A549 (cell line): Measurements from ENCODE around the gene USP54.

Source experiments
- CEBPB ChIP-seq, 2 experiments: fragments of >200 bp in 1 of 2; sonication (Bioruptor Twin) in 1 of 2; formaldehyde crosslinking in 1 of 2; IDR thresholded peaks; 2 replicates each; pipeline ENCODE4 v1.6.1; 2012 to 2016
- CHD2 ChIP-seq: fragments of 150-350 bp; IDR thresholded peaks from 2 replicates; pipeline ENCODE4 v1.6.1; 2014; ENCODE audit warnings: low read length; ENCODE audit not compliant: partially characterized antibody
- CTCF ChIP-seq: fragments of >200 bp; sonication (Bioruptor Twin); formaldehyde crosslinking; IDR thresholded peaks from 3 replicates; pipeline ENCODE4 v1.5.1; 2016
- EP300 ChIP-seq, 2 experiments: fragments of >200 bp; sonication (Bioruptor Twin); formaldehyde crosslinking; IDR thresholded peaks; 2 replicates in 1 of 2; 3 replicates in 1 of 2; pipeline ENCODE4 v1.6.1; 2016 to 2017
- NFE2L2 ChIP-seq: fragments of 150-350 bp; conservative IDR thresholded peaks from 2 replicates; pipeline ENCODE4 v1.6.1; 2014; ENCODE audit warnings: low read length
- PBX3 ChIP-seq: IDR thresholded peaks from 2 replicates; pipeline ENCODE4 v1.6.1; 2012
- POLR2A ChIP-seq: IDR thresholded peaks from 2 replicates; pipeline ENCODE4 v1.6.1; 2012; ENCODE audit warnings: mild to moderate bottlenecking, low read length
- POLR2AphosphoS2 ChIP-seq: conservative IDR thresholded peaks from 2 replicates; pipeline ENCODE4 v1.6.1; 2012; ENCODE audit warnings: low read length, improper control_type of control experiment, inconsistent platforms
- REST ChIP-seq: fragments of 200-600 bp; sonication (generic); IDR thresholded peaks from 2 replicates; pipeline ENCODE4 v1.6.1; 2016; ENCODE audit warnings: antibody characterized with exemption, mild to moderate bottlenecking, moderate library complexity
- SMC3 ChIP-seq: fragments of >200 bp; sonication (Bioruptor Twin); formaldehyde crosslinking; IDR thresholded peaks from 3 replicates; pipeline ENCODE4 v1.6.1; 2018; ENCODE audit warnings: inconsistent platforms
- USF2 ChIP-seq: fragments of 450-650 bp; IDR thresholded peaks from 2 replicates; pipeline ENCODE4 v1.6.1; 2014; ENCODE audit warnings: antibody characterized with exemption
- ZFP36 ChIP-seq: fragments of 450-650 bp; IDR thresholded peaks from 2 replicates; pipeline ENCODE4 v1.6.1; 2014; ENCODE audit warnings: borderline replicate concordance; ENCODE audit not compliant: partially characterized antibody

- no peak for TF ChIP-seq POLR2A
- no peak for TF ChIP-seq POLR2AphosphoS2
- no peak for TF ChIP-seq CTCF
- no peak for TF ChIP-seq USF2
- TF ChIP-seq EP300 (IDR thresholded peaks at IDR 0.05), result no peak
- TF ChIP-seq NFE2L2, result no peak
- peak in 1 of 2 experiments; percentile 45; a peak in 1 of 4 replicates for TF ChIP-seq CEBPB (IDR thresholded peaks at IDR 0.05)
- TF ChIP-seq PBX3, result no peak
- TF ChIP-seq REST, result no peak
- TF ChIP-seq ZFP36, result no peak
- TF ChIP-seq CHD2, result no peak
- no peak for TF ChIP-seq SMC3
These were observed 14.8 kb downstream of the USP54 start for GRCh38 chr10:73576178-73576889.
